ENCODE results near the gene AUTS2. TPM values are rescaled to one million over a fixed set of nuclear protein-coding genes. Genes with fewer than 3 reads are reported as not detected.

Gene AUTS2
- total and polyA plus RNA-seq, 10 of the 15 experiments (the other 5 are each of a cell fraction or from before 2014, with no cell fraction given) = 6.4 to 55.6 (median 21.6) TPM

- 86% methylated on average over 11 of the region's 11 CpGs for WGBS (ENCODE audit: insufficient coverage, insufficient replicate concordance, low lambda C conversion rate, missing lambda C conversion rate)
- DNase-seq (ENCODE audit: low read depth, low spot score) (no peak), FAIRE-seq (no peak), ATAC-seq (no peak)
- no TSS peak for BruUV-seq (replicated peaks)
- Histone ChIP-seq H3K9ac (ENCODE audit: control insufficient read depth, insufficient read depth, low read length) (no peak overlapping the region), H3K4me2 (ENCODE audit: control insufficient read depth, insufficient read depth) (no peak overlapping the region), H4K20me1 (ENCODE audit: control insufficient read depth, insufficient read depth) (no peaks in the 10 kb centered on the region), H3K27me3 (replicated peaks in 1 of 2; ENCODE audit: control insufficient read depth in 2 of 2, insufficient read depth in 2 of 2, low read length in 1 of 2) (no peaks in the 10 kb centered on the region), H2AFZ (ENCODE audit: control insufficient read depth, low read depth, low read length) (no peak overlapping the region), H3K9me3 (replicated peaks; ENCODE audit: control insufficient read depth, insufficient read depth, low read length) (no peaks in the 10 kb centered on the region; the same call in 2 of the 3 replicates), H3K4me1 (ENCODE audit: control insufficient read depth, insufficient read depth, low read length) (peaks cover 16% of the 10 kb centered on the region), H3K36me3 (ENCODE audit: control insufficient read depth in 2 of 2, insufficient read depth in 2 of 2, low read length in 1 of 2) (peaks cover 0 to 11% of the 10 kb centered on the region in 2 experiments), H3K79me2 (ENCODE audit: control insufficient read depth, insufficient read depth, low read length) (peaks cover 65% of the 10 kb centered on the region), H3K4me3 (no peak overlapping the region), H3K27ac (ENCODE audit: control insufficient read depth, insufficient read depth) (no peak overlapping the region)
- TF ChIP-seq ZNF207 (IDR thresholded peaks at IDR 0.05; ENCODE audit: borderline replicate concordance) = no peak
- no peak for TF ChIP-seq RAD21 (IDR thresholded peaks at IDR 0.05; ENCODE audit: insufficient read depth, low read depth, low read length)
- TF ChIP-seq JUND (IDR thresholded peaks at IDR 0.05; ENCODE audit: low read depth, low read length) = no peak
- TF ChIP-seq, protein P1, sequence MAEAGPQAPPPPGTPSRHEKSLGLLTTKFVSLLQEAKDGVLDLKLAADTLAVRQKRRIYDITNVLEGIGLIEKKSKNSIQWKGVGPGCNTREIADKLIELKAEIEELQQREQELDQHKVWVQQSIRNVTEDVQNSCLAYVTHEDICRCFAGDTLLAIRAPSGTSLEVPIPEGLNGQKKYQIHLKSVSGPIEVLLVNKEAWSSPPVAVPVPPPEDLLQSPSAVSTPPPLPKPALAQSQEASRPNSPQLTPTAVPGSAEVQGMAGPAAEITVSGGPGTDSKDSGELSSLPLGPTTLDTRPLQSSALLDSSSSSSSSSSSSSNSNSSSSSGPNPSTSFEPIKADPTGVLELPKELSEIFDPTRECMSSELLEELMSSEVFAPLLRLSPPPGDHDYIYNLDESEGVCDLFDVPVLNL (IDR thresholded peaks at IDR 0.05; ENCODE audit: low read depth, low read length) = no peak
- no peak for TF ChIP-seq STAT1 (conservative IDR thresholded peaks at IDR 0.05)
- TF ChIP-seq GATAD2B (conservative IDR thresholded peaks at IDR 0.05; ENCODE audit: low read depth) = no peak
- no peak for TF ChIP-seq ASH2L (IDR thresholded peaks at IDR 0.05; ENCODE audit: borderline replicate concordance, low read depth)
- POLR2A ChIA-PET = interaction anchor here (1.1 to 1.5 kb wide), 2 partner anchors 14 to 53 kb away, joined by 4 read pairs; no protein-coding TSS in a partner anchor
- intact Hi-C loops (cut with micrococcal nuclease; ENCODE audit: unreplicated experiment) (loop anchor here (2.0 to 10.0 kb wide), 2 partner anchors 15 to 1023 kb away; no protein-coding TSS in a partner anchor), in situ Hi-C loops (cut with MboI) (no loop called here)
- RAD21 ChIA-PET (ENCODE audit: unreplicated experiment) = interaction anchor here (0.8 to 2.5 kb wide), 4 partner anchors 10 to 50 kb away, joined by 3 to 11 read pairs (median 6); no protein-coding TSS in a partner anchor
- SMC1A ChIA-PET (ENCODE audit: uncharacterized antibody, unreplicated experiment) = interaction anchor here (1.3 to 5.2 kb wide), 6 partner anchors 10 to 53 kb away, joined by 3 to 43 read pairs (median 8); no protein-coding TSS in a partner anchor
- CTCF ChIA-PET = interaction anchor here (0.9 to 6.5 kb wide), 7 partner anchors 10 to 66 kb away, joined by 3 to 46 read pairs (median 4); no protein-coding TSS in a partner anchor
These were observed 1113.2 kb downstream of the AUTS2 start for GRCh38 chr7:70711452-70711851.

All from GM12878 (cell line).